Peyer's patch (tissue), 4 donors: ENCODE measurements around the gene RBM34. TPM values are rescaled to one million over a fixed set of nuclear protein-coding genes. Genes with fewer than 3 reads are reported as not detected.

Experiments used
- DNase-seq, 3 donors: peaks; one replicate each; pipeline ENCODE4 v3.0.0-alpha.2; 2017 to 2019
- H3K27ac ChIP-seq, 4 donors: fragments of 200-600 bp; sonication (generic); one replicate each; pipeline ENCODE4 v1.5.1; 2016 to 2019
- H3K27me3 ChIP-seq, 2 donors: fragments of 200-600 bp; sonication (generic); one replicate each; pipeline ENCODE4 v1.5.1; 2019
- H3K36me3 ChIP-seq, 3 donors: fragments of 200-600 bp; sonication (generic); one replicate each; pipeline ENCODE4 v1.5.1; 2016 to 2019
- H3K4me1 ChIP-seq, 4 donors: fragments of 200-600 bp; sonication (generic); one replicate each; pipeline ENCODE4 v1.5.1; 2016 to 2019
- H3K4me3 ChIP-seq, 4 donors: fragments of 200-600 bp; sonication (generic); 1 replicate in 3 of 4; 2 replicates in 1 of 4; pipeline ENCODE4 v1.5.1; 2016 to 2019; ENCODE audit warnings: mild to moderate bottlenecking in 1 of 4
- H3K9me3 ChIP-seq, 4 donors: fragments of 200-600 bp; sonication (generic); one replicate each; pipeline ENCODE4 v1.5.1; 2016 to 2019; ENCODE audit warnings: mild to moderate bottlenecking in 1 of 4
- CTCF ChIP-seq, 6 experiments: fragments of 450-650 bp in 4 of 6; fragments of 200-600 bp in 2 of 6; sonication (generic) in 1 of 6; IDR thresholded peaks; one replicate each; pipeline ENCODE4 v1.5.1; 2017 to 2019; ENCODE audit warnings: antibody characterized with exemption in 6 of 6, mild to moderate bottlenecking in 3 of 6, moderate library complexity in 1 of 6
- POLR2A ChIP-seq, 2 donors: fragments of 450-650 bp; IDR thresholded peaks; one replicate each; pipeline ENCODE4 v1.5.1; 2017; ENCODE audit warnings: antibody characterized with exemption in 2 of 2, mild to moderate bottlenecking in 2 of 2, moderate library complexity in 2 of 2
- total RNA-seq, 4 donors: library from RNA; depleted of rRNA; stranded (reverse); fragments of >200 nt; gene quantifications; one replicate each; pipeline ENCODE4 v1.1.0, GENCODE V29; 2016

RBM34 gene
- total RNA-seq, 4 donors from 2014 or later = 21.5 to 110 (median 33.1) TPM

GRCh38 chr1:235108876-235109275 lies 52.2 kb downstream of the RBM34 start:
- H3K4me1 ChIP-seq = peaks cover 0 to 7% (median 1%) of the 10 kb centered on the region in 4 donors
- DNase-seq = no peak
- TF ChIP-seq CTCF (IDR thresholded peaks at IDR 0.05) = no peak
- TF ChIP-seq POLR2A (IDR thresholded peaks at IDR 0.05) = no peak
- H3K27ac ChIP-seq = no peak overlapping the region
- no peak overlapping the region for H3K4me3 ChIP-seq
- peaks cover 0 to 60% (median 0%) of the 10 kb centered on the region in 3 donors for H3K36me3 ChIP-seq
- H3K27me3 ChIP-seq = no peaks in the 10 kb centered on the region
- no peaks in the 10 kb centered on the region for H3K9me3 ChIP-seq

GRCh38 chr1:235108185-235108593 lies 52.9 kb downstream of the RBM34 start:
- Histone ChIP-seq H3K9me3 (no peaks in the 10 kb centered on the region), H3K27ac (no peak overlapping the region), H3K27me3 (no peaks in the 10 kb centered on the region), H3K36me3 (peaks cover 0 to 53% (median 0%) of the 10 kb centered on the region in 3 donors), H3K4me3 (no peak overlapping the region), H3K4me1 (peaks cover 0 to 13% (median 3%) of the 10 kb centered on the region in 4 donors)
- no peak for TF ChIP-seq POLR2A (IDR thresholded peaks at IDR 0.05)
- TF ChIP-seq CTCF (IDR thresholded peaks at IDR 0.05) = no peak
- DNase-seq = no peak

- Histone ChIP-seq H3K9me3 (no peaks in the 10 kb centered on the region), H3K36me3 (peaks cover 0 to 47% (median 0%) of the 10 kb centered on the region in 3 donors), H3K4me3 (no peak overlapping the region), H3K27ac (no peak overlapping the region), H3K4me1 (peaks cover 0 to 13% (median 3%) of the 10 kb centered on the region in 4 donors), H3K27me3 (no peaks in the 10 kb centered on the region)
- TF ChIP-seq POLR2A (IDR thresholded peaks at IDR 0.05) (no peak), CTCF (IDR thresholded peaks at IDR 0.05) (no peak)
- peak in 1 of 3 donors; percentile 21 for DNase-seq
These were observed 53.5 kb downstream of the RBM34 start for GRCh38 chr1:235107368-235108184.

GRCh38 chr1:235106457-235106856 lies 54.6 kb downstream of the RBM34 start:
- no peak for DNase-seq
- TF ChIP-seq CTCF (IDR thresholded peaks at IDR 0.05) = no peak
- TF ChIP-seq POLR2A (IDR thresholded peaks at IDR 0.05) = no peak
- Histone ChIP-seq H3K9me3 (no peaks in the 10 kb centered on the region), H3K27ac (no peak overlapping the region), H3K4me1 (peaks cover 0 to 13% (median 3%) of the 10 kb centered on the region in 4 donors), H3K27me3 (no peaks in the 10 kb centered on the region), H3K4me3 (no peak overlapping the region), H3K36me3 (peaks cover 0 to 37% (median 0%) of the 10 kb centered on the region in 3 donors)

- peak overlapping the region in 1 of 4 donors; percentile 6 for H3K27ac ChIP-seq
These were observed 55.7 kb downstream of the RBM34 start for GRCh38 chr1:235105051-235106043.

More at GRCh38 chr1:235105051-235106043, 55.7 kb downstream of the RBM34 start:
- peak in 1 of 3 donors; percentile 33 for DNase-seq
- Histone ChIP-seq H3K9me3 (no peaks in the 10 kb centered on the region), H3K36me3 (peaks cover 0 to 26% (median 0%) of the 10 kb centered on the region in 3 donors), H3K27me3 (no peaks in the 10 kb centered on the region), H3K4me3 (no peak overlapping the region), H3K4me1 (peaks cover 0 to 13% (median 3%) of the 10 kb centered on the region in 4 donors)
- TF ChIP-seq POLR2A (IDR thresholded peaks at IDR 0.05) (no peak), CTCF (IDR thresholded peaks at IDR 0.05) (no peak)
